HepG2 (cell line): Measurements from ENCODE around the gene MED20. TPM values are rescaled to one million over a fixed set of nuclear protein-coding genes. Genes with fewer than 3 reads are reported as not detected.

Experiments
- ATF4 ChIP-seq, 2 experiments: fragments of 450-650 bp in 1 of 2; sonication (generic) in 1 of 2; formaldehyde crosslinking; IDR thresholded peaks; 2 replicates each; pipeline versions ENCODE4 v1.5.0 to v1.8.0; 2020 to 2022; ENCODE audit warnings: mild to moderate bottlenecking in 1 of 2, missing genetic modification reagents in 1 of 2
- CSRNP1 ChIP-seq: sonication (generic); formaldehyde crosslinking; IDR thresholded peaks from 2 replicates; pipeline ENCODE4 v1.8.1; 2023; ENCODE audit warnings: mild to moderate bottlenecking, missing genetic modification reagents
- GLMP ChIP-seq: sonication (generic); formaldehyde crosslinking; IDR thresholded peaks from 2 replicates; pipeline ENCODE4 v1.9.0; 2021; ENCODE audit warnings: missing genetic modification reagents, mild to moderate bottlenecking, borderline replicate concordance
- HDAC1 ChIP-seq: sonication (generic); formaldehyde crosslinking; IDR thresholded peaks from 2 replicates; pipeline ENCODE4 v1.5.1; 2020; ENCODE audit warnings: mild to moderate bottlenecking, missing genetic modification reagents
- KLF13 ChIP-seq: sonication (generic); formaldehyde crosslinking; IDR thresholded peaks from 2 replicates; pipeline ENCODE4 v1.4.0; 2020; ENCODE audit warnings: mild to moderate bottlenecking, missing genetic modification reagents
- NFIB ChIP-seq: sonication (generic); formaldehyde crosslinking; IDR thresholded peaks from 2 replicates; pipeline ENCODE4 v1.9.0; 2021; ENCODE audit warnings: missing genetic modification reagents, mild to moderate bottlenecking, borderline replicate concordance
- PAXIP1 ChIP-seq: sonication (generic); formaldehyde crosslinking; conservative IDR thresholded peaks from 2 replicates; pipeline ENCODE4 v1.4.0; 2020; ENCODE audit warnings: mild to moderate bottlenecking, missing genetic modification reagents, moderate library complexity
- RERE ChIP-seq: IDR thresholded peaks from 2 replicates; pipeline ENCODE4 v1.6.1; 2016; ENCODE audit warnings: low read depth, missing genetic modification reagents, missing compliant biosample characterization
- TRIM24 ChIP-seq: sonication (generic); formaldehyde crosslinking; IDR thresholded peaks from 2 replicates; pipeline ENCODE4 v1.8.0; 2022; ENCODE audit warnings: mild to moderate bottlenecking, missing genetic modification reagents
- ZMYM2 ChIP-seq: sonication (generic); formaldehyde crosslinking; IDR thresholded peaks from 2 replicates; pipeline ENCODE4 v1.8.0; 2022; ENCODE audit warnings: mild to moderate bottlenecking, missing genetic modification reagents
- ZNF597 ChIP-seq: sonication (generic); formaldehyde crosslinking; IDR thresholded peaks from 2 replicates; pipeline ENCODE4 v1.5.0; 2020; ENCODE audit warnings: missing genetic modification reagents
- polyA plus RNA-seq, 8 experiments: library from polyadenylated mRNA; depleted of rRNA in 3 of 8; stranded (reverse) in 7 of 8; unstranded in 1 of 8; fragments of >200 nt; fragmentation: Illumina TruSeq in 4 of 8; extraction: Trizol in 4 of 8; gene quantifications; 2 replicates each; pipeline versions ENCODE4 v1.2.1 to v1.2.3, GENCODE V29; 2011 to 2016; ENCODE audit warnings: low read depth in 4 of 8, missing spikeins in 1 of 8, mixed read lengths in 1 of 8; ENCODE audit not compliant: insufficient read depth in 1 of 8
- total RNA-seq, 5 experiments: library from RNA; depleted of rRNA; stranded (reverse); fragments of >200 nt; fragmentation: Illumina TruSeq; extraction: Trizol; gene quantifications; 2 replicates each; pipeline ENCODE4 v1.2.3, GENCODE V29; 2016; ENCODE audit warnings: low read depth in 1 of 5

MED20 gene
- total and polyA plus RNA-seq, 2 of the 13 experiments (the other 11 are each of a cell fraction or from before 2014, with no cell fraction given), result 28.1 to 41.1 TPM

GRCh38 chr6:41920921-41921711 is at the start of gene MED20, which contains the start of gene BYSL (continued):
- TF ChIP-seq PAXIP1 (CRISPR knock-in tag) (peak; percentile 20; the same call in 1 of the 2 replicates), KLF13 (CRISPR knock-in tag) (peak; percentile 70; the same call in 1 of the 2 replicates), NFIB (CRISPR knock-in tag) (no peak), RERE (no peak; the same call in 1 of the 2 replicates), ZMYM2 (no peak), ATF4 (CRISPR knock-in tag; IDR thresholded peaks at IDR 0.05) (peak in 1 of 2 experiments; percentile 70; a peak in 1 of 4 replicates), GLMP (CRISPR knock-in tag) (no peak), CSRNP1 (CRISPR knock-in tag) (peak; percentile 97; the same call in 1 of the 2 replicates), HDAC1 (CRISPR knock-in tag) (peak; percentile 97), ZNF597 (CRISPR knock-in tag) (no peak; the same call in 1 of the 2 replicates), TRIM24 (CRISPR knock-in tag) (no peak)
